ENCODE measurements around the gene MLST8. TPM values are rescaled to one million over a fixed set of nuclear protein-coding genes. Genes with fewer than 3 reads are reported as not detected.

The MLST8 gene
- total and polyA plus RNA-seq, 2 of the 8 experiments (the other 6 are each of a cell fraction or from before 2014, with no cell fraction given) = 67.6 to 321 TPM

DNA sequence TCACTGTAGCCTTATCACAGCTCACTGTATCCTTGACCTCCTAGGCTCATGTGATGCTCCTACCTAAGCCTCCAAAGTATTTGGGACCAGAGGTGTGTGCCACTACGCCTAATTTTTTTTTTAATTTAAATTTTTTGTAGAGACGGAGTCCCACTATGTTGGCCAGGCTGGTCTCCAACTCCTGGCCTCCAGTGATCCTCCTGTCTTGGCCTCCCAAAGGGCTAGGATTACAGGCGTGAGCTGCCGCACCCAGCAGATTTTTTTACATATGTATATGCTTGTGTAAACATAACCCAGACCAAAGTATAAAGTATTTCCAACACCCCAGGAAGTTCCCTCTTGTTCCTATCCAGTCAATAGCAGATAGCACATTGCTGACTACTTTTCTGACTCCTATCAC lies 11.1 kb downstream of the MLST8 start (continued):
- TF ChIP-seq MAFK (IDR thresholded peaks at IDR 0.05; ENCODE audit: low read depth, low read length) = no peak
- no peak for TF ChIP-seq CHD1 (IDR thresholded peaks at IDR 0.05; ENCODE audit: low read depth, low read length)
- TF ChIP-seq, protein P1, sequence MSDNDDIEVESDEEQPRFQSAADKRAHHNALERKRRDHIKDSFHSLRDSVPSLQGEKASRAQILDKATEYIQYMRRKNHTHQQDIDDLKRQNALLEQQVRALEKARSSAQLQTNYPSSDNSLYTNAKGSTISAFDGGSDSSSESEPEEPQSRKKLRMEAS (IDR thresholded peaks at IDR 0.05) = no peak

Data from H1 (cell line).